ENCODE measurements around the gene PLA2G2F.

DNA sequence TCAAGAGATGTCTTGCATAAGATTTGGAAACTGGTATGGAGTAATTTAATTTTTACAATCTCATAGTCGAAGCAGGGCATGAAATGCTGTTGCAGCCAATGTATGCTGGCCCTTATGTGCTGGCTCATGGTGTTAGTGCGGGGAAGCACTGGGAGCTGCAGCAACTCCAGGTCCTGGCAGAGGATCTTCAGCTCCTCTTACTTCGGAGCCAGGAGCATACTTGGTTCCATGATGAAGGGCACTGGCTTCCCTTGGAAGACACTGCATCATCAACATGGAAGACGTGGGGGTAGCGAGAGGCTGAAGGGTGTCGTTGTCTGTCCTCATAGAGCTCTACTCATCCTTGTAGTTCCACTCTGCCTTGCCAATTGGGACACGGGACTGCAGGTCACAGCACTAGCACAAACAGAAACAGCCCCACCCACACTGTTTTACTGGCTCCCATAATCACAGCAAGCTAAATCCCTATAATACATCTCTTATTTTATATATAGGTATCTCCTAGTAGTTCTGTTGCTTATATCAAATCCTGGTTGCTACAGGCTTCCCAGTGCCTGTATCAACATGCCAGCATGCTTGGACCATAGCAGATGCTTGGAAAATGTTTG, 42.2 kb upstream of the PLA2G2F start:
- TF ChIP-seq, protein P1, sequence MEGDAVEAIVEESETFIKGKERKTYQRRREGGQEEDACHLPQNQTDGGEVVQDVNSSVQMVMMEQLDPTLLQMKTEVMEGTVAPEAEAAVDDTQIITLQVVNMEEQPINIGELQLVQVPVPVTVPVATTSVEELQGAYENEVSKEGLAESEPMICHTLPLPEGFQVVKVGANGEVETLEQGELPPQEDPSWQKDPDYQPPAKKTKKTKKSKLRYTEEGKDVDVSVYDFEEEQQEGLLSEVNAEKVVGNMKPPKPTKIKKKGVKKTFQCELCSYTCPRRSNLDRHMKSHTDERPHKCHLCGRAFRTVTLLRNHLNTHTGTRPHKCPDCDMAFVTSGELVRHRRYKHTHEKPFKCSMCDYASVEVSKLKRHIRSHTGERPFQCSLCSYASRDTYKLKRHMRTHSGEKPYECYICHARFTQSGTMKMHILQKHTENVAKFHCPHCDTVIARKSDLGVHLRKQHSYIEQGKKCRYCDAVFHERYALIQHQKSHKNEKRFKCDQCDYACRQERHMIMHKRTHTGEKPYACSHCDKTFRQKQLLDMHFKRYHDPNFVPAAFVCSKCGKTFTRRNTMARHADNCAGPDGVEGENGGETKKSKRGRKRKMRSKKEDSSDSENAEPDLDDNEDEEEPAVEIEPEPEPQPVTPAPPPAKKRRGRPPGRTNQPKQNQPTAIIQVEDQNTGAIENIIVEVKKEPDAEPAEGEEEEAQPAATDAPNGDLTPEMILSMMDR (IDR thresholded peaks at IDR 0.05), result no peak
- no peak for TF ChIP-seq POLR2A (IDR thresholded peaks at IDR 0.05)
- no peak for TF ChIP-seq EP300 (IDR thresholded peaks at IDR 0.05)
- no peak for TF ChIP-seq POLR2AphosphoS5 (IDR thresholded peaks at IDR 0.05)
